Mammary epithelial cell (primary cell): Measurements from ENCODE around the gene NOC4L.

ENCODE experiments used
- CTCF ChIP-seq, 2 donors: IDR thresholded peaks in 1 of 2; conservative IDR thresholded peaks in 1 of 2; 2 replicates each; pipeline ENCODE4 v1.5.1; 2011 to 2012; ENCODE audit warnings: inconsistent platforms in 2 of 2, low read length in 2 of 2, mild to moderate bottlenecking in 2 of 2, control low read depth in 1 of 2, low read depth in 1 of 2; ENCODE audit not compliant: insufficient read depth in 1 of 2; ENCODE audit errors: extremely low read depth in 1 of 2
- EZH2 ChIP-seq: IDR thresholded peaks from 2 replicates; pipeline ENCODE4 v1.6.1; 2012; ENCODE audit warnings: low read length, inconsistent platforms, borderline replicate concordance

- TF ChIP-seq CTCF (conservative IDR thresholded peaks at IDR 0.05 in 1 of 2, IDR thresholded peaks at IDR 0.05 in 1 of 2; ENCODE audit: extremely low read depth in 1 of 2, insufficient read depth in 1 of 2, low read depth in 1 of 2, low read length in 2 of 2) (no peak), EZH2 (no peak)
These were observed 15.8 kb downstream of the NOC4L start for GRCh38 chr12:132160016-132160415.
